SK-N-SH (cell line): ENCODE measurements around the gene EXOC6B. TPM values are rescaled to one million over a fixed set of nuclear protein-coding genes. Genes with fewer than 3 reads are reported as not detected.

Experiments used
- CTCF ChIA-PET: fragments of 300-600, 350-600 bp; formaldehyde crosslinking; extraction: SDS; loops from one replicate; lab custom pipeline; 2021; lab: Yijun Ruan, JAX
- POLR2A ChIA-PET: fragments of 350-600 bp; sonication (Branson Sonifier 250); formaldehyde crosslinking; extraction: SDS; loops from one replicate; lab custom pipeline; 2020; ENCODE audit warnings: antibody characterized with exemption, inconsistent platforms; lab: Yijun Ruan, JAX
- DNase-seq: peaks from one replicate; pipeline ENCODE4 v3.0.0; 2012
- H2AFZ ChIP-seq: fragments of 200-600 bp; sonication (generic); 2 replicates; pipeline ENCODE4 v1.8.1; 2016; ENCODE audit warnings: antibody characterized with exemption, mild to moderate bottlenecking, low read depth
- H3F3A ChIP-seq: fragments of 200-600 bp; sonication (generic); replicated peaks from 2 replicates; pipeline ENCODE3; 2016; ENCODE audit warnings: antibody characterized with exemption, mild to moderate bottlenecking; ENCODE audit not compliant: insufficient read depth
- H3K27ac ChIP-seq, 2 experiments: fragments of 200-500 bp in 1 of 2; fragments of 200-600 bp in 1 of 2; sonication (Bioruptor generic) in 1 of 2; sonication (generic), shearing (Covaris generic) in 1 of 2; 2 replicates each; pipeline versions ENCODE4 v1.5.1 to v1.6.1; 2014 to 2016; ENCODE audit warnings: low read depth in 2 of 2, inconsistent platforms in 1 of 2, low read length in 1 of 2, mild to moderate bottlenecking in 1 of 2, mixed read lengths in 1 of 2
- H3K27me3 ChIP-seq: fragments of 200-600 bp; sonication (generic), shearing (Covaris generic); 2 replicates; pipeline ENCODE4 v1.6.1; 2016; ENCODE audit warnings: mixed run types; ENCODE audit not compliant: insufficient read depth
- H3K36me3 ChIP-seq, 2 experiments: fragments of 200-500 bp in 1 of 2; fragments of 200-600 bp in 1 of 2; sonication (Bioruptor generic) in 1 of 2; sonication (generic) in 1 of 2; replicated peaks in 1 of 2; 2 replicates each; pipeline versions ENCODE3 to v1.5.1; 2014 to 2016; ENCODE audit warnings: low read length in 1 of 2, mild to moderate bottlenecking in 1 of 2; ENCODE audit not compliant: insufficient read depth in 2 of 2, control insufficient read depth in 1 of 2
- H3K4me1 ChIP-seq, 2 experiments: fragments of 200-500 bp in 1 of 2; fragments of 200-600 bp in 1 of 2; sonication (Bioruptor generic) in 1 of 2; sonication (generic), shearing (Covaris generic) in 1 of 2; 2 replicates each; pipeline versions ENCODE4 v1.5.1 to v1.6.1; 2014 to 2016; ENCODE audit warnings: low read depth in 1 of 2, low read length in 1 of 2, mixed run types in 1 of 2; ENCODE audit not compliant: insufficient read depth in 2 of 2, control insufficient read depth in 1 of 2
- H3K4me2 ChIP-seq: fragments of 200-600 bp; sonication (generic), shearing (Covaris generic); 2 replicates; pipeline ENCODE4 v1.6.1; 2017; ENCODE audit warnings: mixed run types
- H3K4me3 ChIP-seq, 2 experiments: fragments of 200-500 bp in 1 of 2; fragments of 200-600 bp in 1 of 2; sonication (Bioruptor generic) in 1 of 2; sonication (generic), shearing (Covaris generic) in 1 of 2; 2 replicates each; pipeline versions ENCODE4 v1.5.1 to v1.8.1; 2014 to 2016; ENCODE audit warnings: low read depth in 2 of 2, inconsistent platforms in 1 of 2, low read length in 1 of 2, mild to moderate bottlenecking in 1 of 2, mixed read lengths in 1 of 2, moderate library complexity in 1 of 2
- H3K79me2 ChIP-seq: fragments of 200-600 bp; sonication (generic); 2 replicates; pipeline ENCODE4 v1.8.1; 2017; ENCODE audit warnings: mild to moderate bottlenecking; ENCODE audit not compliant: insufficient read depth
- H3K9ac ChIP-seq: fragments of 200-600 bp; sonication (generic); 2 replicates; pipeline ENCODE4 v1.6.1; 2017; ENCODE audit warnings: mixed run types
- H3K9me2 ChIP-seq: fragments of 200-600 bp; sonication (generic); 2 replicates; pipeline ENCODE4 v1.6.1; 2017; ENCODE audit warnings: mixed run types
- H3K9me3 ChIP-seq: fragments of 200-600 bp; sonication (generic); 2 replicates; pipeline ENCODE4 v1.6.1; 2017; ENCODE audit warnings: mixed run types, mild to moderate bottlenecking, moderate library complexity
- H4K20me1 ChIP-seq: fragments of 200-600 bp; sonication (generic); 2 replicates; pipeline ENCODE4 v1.6.1; 2017; ENCODE audit warnings: mild to moderate bottlenecking, mixed run types; ENCODE audit not compliant: insufficient read depth
- CHD2 ChIP-seq: fragments of 150-350 bp; IDR thresholded peaks from 2 replicates; pipeline ENCODE4 v1.6.1; 2018; ENCODE audit warnings: low read length; ENCODE audit not compliant: partially characterized antibody
- ELF1 ChIP-seq: IDR thresholded peaks from 2 replicates; pipeline ENCODE4 v1.4.0; 2012
- EP300 ChIP-seq, 2 experiments: IDR thresholded peaks; 2 replicates each; pipeline versions ENCODE4 v1.4.0 to v1.6.1; 2012; ENCODE audit warnings: borderline replicate concordance in 1 of 2, low read depth in 1 of 2, low read length in 1 of 2
- EZH2phosphoT487 ChIP-seq: fragments of 200-600 bp; sonication (generic); IDR thresholded peaks from 2 replicates; pipeline ENCODE4 v1.6.1; 2017; ENCODE audit warnings: low read depth, mixed run types, mild to moderate bottlenecking, antibody characterized with exemption, moderate library complexity, borderline replicate concordance
- FOSL2 ChIP-seq: IDR thresholded peaks from 2 replicates; pipeline ENCODE4 v1.4.0; 2012; ENCODE audit warnings: low read depth, mild to moderate bottlenecking, moderate library complexity, borderline replicate concordance
- FOXJ3 ChIP-seq: sonication (generic); formaldehyde crosslinking; IDR thresholded peaks from 2 replicates; pipeline ENCODE4 v1.5.1; 2020; ENCODE audit warnings: mild to moderate bottlenecking, missing genetic modification reagents
- FOXM1 ChIP-seq: IDR thresholded peaks from 2 replicates; pipeline ENCODE4 v1.4.0; 2012; ENCODE audit warnings: low read depth, mild to moderate bottlenecking
- GABPA ChIP-seq: IDR thresholded peaks from 2 replicates; pipeline ENCODE4 v1.4.0; 2012; ENCODE audit warnings: low read depth, mild to moderate bottlenecking
- GATA2 ChIP-seq: sonication (generic); formaldehyde crosslinking; IDR thresholded peaks from 2 replicates; pipeline ENCODE4 v1.5.0; 2020; ENCODE audit warnings: mild to moderate bottlenecking, missing genetic modification reagents
- JUND ChIP-seq: IDR thresholded peaks from 2 replicates; pipeline ENCODE4 v1.4.0; 2012
- NRF1 ChIP-seq: IDR thresholded peaks from 2 replicates; pipeline ENCODE4 v1.6.1; 2012; ENCODE audit warnings: low read depth, mild to moderate bottlenecking, low read length
- POLR2AphosphoS5 ChIP-seq: IDR thresholded peaks from 2 replicates; pipeline ENCODE4 v1.6.1; 2012; ENCODE audit warnings: low read depth, low read length
- RAD21 ChIP-seq: IDR thresholded peaks from 2 replicates; pipeline ENCODE4 v1.6.1; 2012; ENCODE audit warnings: mild to moderate bottlenecking, low read length
- RCOR1 ChIP-seq: fragments of 150-350 bp; IDR thresholded peaks from 2 replicates; pipeline ENCODE4 v1.6.1; 2017; ENCODE audit warnings: antibody characterized with exemption, low read length
- RFX5 ChIP-seq: IDR thresholded peaks from 2 replicates; pipeline ENCODE4 v1.6.1; 2012; ENCODE audit warnings: mild to moderate bottlenecking, improper control_type of control experiment, low read length
- SIN3A ChIP-seq: IDR thresholded peaks from 2 replicates; pipeline ENCODE4 v1.6.1; 2012; ENCODE audit warnings: low read depth, mild to moderate bottlenecking, low read length, moderate library complexity, borderline replicate concordance
- SMC3 ChIP-seq: IDR thresholded peaks from 2 replicates; pipeline ENCODE4 v1.6.1; 2012; ENCODE audit warnings: low read depth, low read length, improper control_type of control experiment
- TAF1 ChIP-seq: IDR thresholded peaks from 2 replicates; pipeline ENCODE4 v1.6.1; 2012; ENCODE audit warnings: low read depth, mild to moderate bottlenecking, low read length, moderate library complexity, borderline replicate concordance
- TEAD4 ChIP-seq: IDR thresholded peaks from 2 replicates; pipeline ENCODE4 v1.4.0; 2012; ENCODE audit warnings: mild to moderate bottlenecking, borderline replicate concordance; ENCODE audit not compliant: insufficient read depth
- USF1 ChIP-seq: IDR thresholded peaks from 2 replicates; pipeline ENCODE4 v1.4.0; 2012; ENCODE audit warnings: low read depth, borderline replicate concordance
- WGBS: methylation state at CpG from one replicate; pipeline ENCODE4 v1.1.6; 2017; ENCODE audit warnings: low lambda C conversion rate; 5-methylcytosine and 5-hydroxymethylcytosine counted together
- polyA plus RNA-seq, 3 experiments: library from polyadenylated mRNA; depleted of rRNA; stranded (reverse); fragments of >200 nt; gene quantifications; 2 replicates each; pipeline ENCODE4 v1.2.3, GENCODE V29; 2012
- TF ChIP-seq, protein P1 (sequence below): fragments of 150-350 bp; IDR thresholded peaks from 2 replicates; pipeline ENCODE4 v1.6.1; 2016; ENCODE audit warnings: mild to moderate bottlenecking, low read depth, low read length
- TF ChIP-seq, protein P2 (sequence below): fragments of 150-350 bp; IDR thresholded peaks from 2 replicates; pipeline ENCODE4 v1.6.1; 2017; ENCODE audit warnings: antibody characterized with exemption, low read length, low read depth, borderline replicate concordance
- TF ChIP-seq, protein P3 (sequence below): IDR thresholded peaks from 2 replicates; pipeline ENCODE4; 2012

Gene EXOC6B
- polyA plus RNA-seq, 1 of the 3 experiments (the other 2 are of a cell fraction): 7.4 TPM

DNA sequence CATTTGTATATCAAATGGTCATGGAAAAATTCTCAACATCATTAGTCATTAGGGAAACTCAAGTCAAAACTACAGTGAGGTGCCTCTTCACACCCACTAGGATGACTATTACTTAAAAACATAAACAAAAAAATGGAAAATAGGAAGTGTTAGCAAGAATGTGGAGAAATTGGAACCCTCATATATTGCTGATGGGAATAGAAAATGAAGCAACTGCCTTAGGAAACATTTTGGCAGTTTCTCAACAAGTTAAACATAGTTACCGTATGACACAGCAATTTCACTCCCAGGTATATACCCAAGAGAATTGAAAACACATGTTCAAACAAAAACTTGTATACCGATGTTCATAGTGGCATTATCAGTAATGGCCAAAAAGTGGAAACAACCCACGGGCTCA lies 660.0 kb downstream of the EXOC6B start:
- ChIA-PET POLR2A (no interaction called here), CTCF (interaction anchor here (2.0 kb wide), 1 partner anchor 15 kb away, joined by 9 read pairs; no protein-coding TSS in a partner anchor)
- Histone ChIP-seq H2AFZ (no peak overlapping the region), H3K27ac (no peak overlapping the region), H3F3A (no peaks in the 10 kb centered on the region), H3K9me3 (no peaks in the 10 kb centered on the region), H4K20me1 (no peaks in the 10 kb centered on the region), H3K27me3 (no peaks in the 10 kb centered on the region), H3K4me1 (no peaks in the 10 kb centered on the region), H3K4me3 (no peak overlapping the region), H3K36me3 (no peaks in the 10 kb centered on the region), H3K9ac (no peak overlapping the region), H3K79me2 (no peaks in the 10 kb centered on the region), H3K4me2 (no peak overlapping the region), H3K9me2 (no peaks in the 10 kb centered on the region; the same call in 1 of the 2 replicates)
- WGBS: 58% methylated on average over 3 of the region's 3 CpGs
- TF ChIP-seq SIN3A: no peak
- TF ChIP-seq GATA2: no peak
- no peak for TF ChIP-seq TAF1
- no peak for TF ChIP-seq EZH2phosphoT487
- no peak for TF ChIP-seq FOXJ3
- TF ChIP-seq CHD2: no peak
- TF ChIP-seq EP300 (IDR thresholded peaks at IDR 0.05; ENCODE audit: borderline replicate concordance in 1 of 2, low read depth in 1 of 2, low read length in 1 of 2): no peak
- TF ChIP-seq TEAD4: no peak
- TF ChIP-seq POLR2AphosphoS5: no peak
- TF ChIP-seq, protein P1, sequence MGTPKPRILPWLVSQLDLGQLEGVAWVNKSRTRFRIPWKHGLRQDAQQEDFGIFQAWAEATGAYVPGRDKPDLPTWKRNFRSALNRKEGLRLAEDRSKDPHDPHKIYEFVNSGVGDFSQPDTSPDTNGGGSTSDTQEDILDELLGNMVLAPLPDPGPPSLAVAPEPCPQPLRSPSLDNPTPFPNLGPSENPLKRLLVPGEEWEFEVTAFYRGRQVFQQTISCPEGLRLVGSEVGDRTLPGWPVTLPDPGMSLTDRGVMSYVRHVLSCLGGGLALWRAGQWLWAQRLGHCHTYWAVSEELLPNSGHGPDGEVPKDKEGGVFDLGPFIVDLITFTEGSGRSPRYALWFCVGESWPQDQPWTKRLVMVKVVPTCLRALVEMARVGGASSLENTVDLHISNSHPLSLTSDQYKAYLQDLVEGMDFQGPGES: no peak
- no peak for TF ChIP-seq RAD21
- DNase-seq: no peak

DNA sequence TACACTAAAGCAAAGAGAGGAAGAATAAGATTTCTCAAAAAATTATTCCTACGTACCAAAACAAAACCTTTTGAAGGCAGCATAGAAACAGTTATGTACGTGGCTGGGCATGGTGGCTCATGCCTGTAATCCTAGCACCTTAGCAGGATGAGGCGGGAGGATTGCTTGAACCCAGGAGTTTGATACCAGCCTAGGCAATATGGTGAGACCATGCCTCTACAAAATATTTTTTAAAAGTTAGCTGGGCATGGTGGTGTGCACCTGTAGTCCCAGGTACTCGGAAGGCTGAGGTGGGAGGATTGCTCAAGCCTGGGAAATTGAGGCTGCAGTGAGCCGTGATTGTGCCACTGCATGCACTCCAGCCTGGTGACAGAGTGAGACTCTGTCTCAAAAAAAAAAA lies 663.3 kb downstream of the EXOC6B start:
- Histone ChIP-seq H4K20me1 (no peaks in the 10 kb centered on the region), H3K9ac (no peak overlapping the region), H3F3A (no peaks in the 10 kb centered on the region), H3K79me2 (no peaks in the 10 kb centered on the region), H3K27me3 (no peaks in the 10 kb centered on the region), H2AFZ (no peak overlapping the region), H3K36me3 (no peaks in the 10 kb centered on the region), H3K4me3 (no peak overlapping the region), H3K4me1 (no peaks in the 10 kb centered on the region), H3K9me3 (no peaks in the 10 kb centered on the region), H3K4me2 (no peak overlapping the region), H3K27ac (no peak overlapping the region), H3K9me2 (no peaks in the 10 kb centered on the region)
- WGBS: 74% methylated on average over 5 of the region's 5 CpGs
- TF ChIP-seq GATA2: no peak
- no peak for TF ChIP-seq RFX5
- no peak for TF ChIP-seq RAD21
- TF ChIP-seq, protein P2, sequence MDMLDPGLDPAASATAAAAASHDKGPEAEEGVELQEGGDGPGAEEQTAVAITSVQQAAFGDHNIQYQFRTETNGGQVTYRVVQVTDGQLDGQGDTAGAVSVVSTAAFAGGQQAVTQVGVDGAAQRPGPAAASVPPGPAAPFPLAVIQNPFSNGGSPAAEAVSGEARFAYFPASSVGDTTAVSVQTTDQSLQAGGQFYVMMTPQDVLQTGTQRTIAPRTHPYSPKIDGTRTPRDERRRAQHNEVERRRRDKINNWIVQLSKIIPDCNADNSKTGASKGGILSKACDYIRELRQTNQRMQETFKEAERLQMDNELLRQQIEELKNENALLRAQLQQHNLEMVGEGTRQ: no peak
- TF ChIP-seq TAF1: no peak
- TF ChIP-seq NRF1: no peak
- no peak for TF ChIP-seq FOXJ3
- no peak for TF ChIP-seq FOSL2
- no peak for TF ChIP-seq USF1
- TF ChIP-seq TEAD4: no peak
- TF ChIP-seq, protein P3, sequence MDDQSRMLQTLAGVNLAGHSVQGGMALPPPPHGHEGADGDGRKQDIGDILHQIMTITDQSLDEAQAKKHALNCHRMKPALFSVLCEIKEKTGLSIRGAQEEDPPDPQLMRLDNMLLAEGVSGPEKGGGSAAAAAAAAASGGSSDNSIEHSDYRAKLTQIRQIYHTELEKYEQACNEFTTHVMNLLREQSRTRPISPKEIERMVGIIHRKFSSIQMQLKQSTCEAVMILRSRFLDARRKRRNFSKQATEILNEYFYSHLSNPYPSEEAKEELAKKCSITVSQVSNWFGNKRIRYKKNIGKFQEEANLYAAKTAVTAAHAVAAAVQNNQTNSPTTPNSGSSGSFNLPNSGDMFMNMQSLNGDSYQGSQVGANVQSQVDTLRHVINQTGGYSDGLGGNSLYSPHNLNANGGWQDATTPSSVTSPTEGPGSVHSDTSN: no peak
- no peak for TF ChIP-seq GABPA
- TF ChIP-seq RCOR1: no peak
- no peak for TF ChIP-seq FOXM1
- TF ChIP-seq ELF1: no peak
- no peak for TF ChIP-seq SMC3
- TF ChIP-seq SIN3A: no peak
- TF ChIP-seq, protein P1: no peak
- TF ChIP-seq JUND: no peak
- DNase-seq: no peak
- ChIA-PET POLR2A (no interaction called here), CTCF (interaction anchor here (0.6 to 5.8 kb wide), 4 partner anchors 12 to 614 kb away, joined by 3 to 41 read pairs (median 4); partner anchors contain the start of gene CYP26B1)
